Spinal cord (tissue), 10 donors: Measurements from ENCODE around the gene INHBC. TPM values are rescaled to one million over a fixed set of nuclear protein-coding genes. Genes with fewer than 3 reads are reported as not detected.

Source experiments
- DNase-seq, 6 donors: peaks; one replicate each; pipeline versions ENCODE4 v3.0.0 to v3.0.0-alpha.2; 2013 to 2015; ENCODE audit warnings: low spot score in 6 of 6, low read depth in 4 of 6
- H3K27ac ChIP-seq: one replicate; pipeline ENCODE4 v1.5.1; 2013; ENCODE audit warnings: low read depth, low read length, control low read depth
- H3K27me3 ChIP-seq: one replicate; pipeline ENCODE4 v1.6.1; 2013; ENCODE audit warnings: low read length; ENCODE audit not compliant: control insufficient read depth, insufficient read depth
- H3K36me3 ChIP-seq: one replicate; pipeline ENCODE4 v1.6.1; 2013; ENCODE audit warnings: low read length; ENCODE audit not compliant: control insufficient read depth, insufficient read depth
- H3K4me1 ChIP-seq: one replicate; pipeline ENCODE4 v1.6.1; 2013; ENCODE audit warnings: low read length; ENCODE audit not compliant: control insufficient read depth, insufficient read depth
- H3K4me3 ChIP-seq: one replicate; pipeline ENCODE4 v1.5.1; 2013; ENCODE audit warnings: low read depth, low read length, control low read depth
- H3K9me3 ChIP-seq: one replicate; pipeline ENCODE4 v1.6.1; 2013; ENCODE audit warnings: low read length; ENCODE audit not compliant: control insufficient read depth, insufficient read depth
- WGBS: methylation state at CpG from one replicate; pipeline ENCODE4 v1.1.5; 2013; ENCODE audit warnings: missing lambda C conversion rate; ENCODE audit not compliant: insufficient coverage; 5-methylcytosine and 5-hydroxymethylcytosine counted together
- polyA plus RNA-seq, 2 donors: library from polyadenylated mRNA; unstranded; fragments of 120-200 nt; gene quantifications; one replicate each; pipeline ENCODE4 v1.2.1, GENCODE V29; 2013; ENCODE audit not compliant: insufficient read length in 2 of 2
- total RNA-seq, 2 donors: library from RNA; depleted of rRNA in 1 of 2; stranded (reverse); fragments of 120-200 nt in 1 of 2; fragments of >200 nt in 1 of 2; gene quantifications; one replicate each; pipeline versions ENCODE4 v1.2.3 to v1.2.4, GENCODE V29; 2013 to 2014
- donor health status: healthy.

The INHBC gene
- total and polyA plus RNA-seq, 4 donors = 0.13 to 0.15 TPM; not detected in 2

- Histone ChIP-seq H3K27me3 (peaks cover 43% of the 10 kb centered on the region), H3K27ac (no peak overlapping the region)
- WGBS = 89% methylated on average over 3 of the region's 3 CpGs
These were observed 37.1 kb downstream of the INHBC start for GRCh38 chr12:57471661-57472060.

GRCh38 chr12:57472391-57472790 lies 37.8 kb downstream of the INHBC start:
- WGBS = 80% methylated on average over 1 of the region's 3 CpGs
- DNase-seq = no peak
- Histone ChIP-seq H3K4me1 (peaks cover 21% of the 10 kb centered on the region), H3K27ac (no peak overlapping the region), H3K9me3 (no peaks in the 10 kb centered on the region), H3K27me3 (peaks cover 50% of the 10 kb centered on the region), H3K36me3 (peaks cover 7% of the 10 kb centered on the region), H3K4me3 (no peak overlapping the region)

More at GRCh38 chr12:57471661-57472060, 37.1 kb downstream of the INHBC start:
- Histone ChIP-seq H3K9me3 (no peaks in the 10 kb centered on the region), H3K36me3 (peaks cover 7% of the 10 kb centered on the region), H3K4me1 (peaks cover 21% of the 10 kb centered on the region), H3K4me3 (no peak overlapping the region)
- DNase-seq = no peak

DNA sequence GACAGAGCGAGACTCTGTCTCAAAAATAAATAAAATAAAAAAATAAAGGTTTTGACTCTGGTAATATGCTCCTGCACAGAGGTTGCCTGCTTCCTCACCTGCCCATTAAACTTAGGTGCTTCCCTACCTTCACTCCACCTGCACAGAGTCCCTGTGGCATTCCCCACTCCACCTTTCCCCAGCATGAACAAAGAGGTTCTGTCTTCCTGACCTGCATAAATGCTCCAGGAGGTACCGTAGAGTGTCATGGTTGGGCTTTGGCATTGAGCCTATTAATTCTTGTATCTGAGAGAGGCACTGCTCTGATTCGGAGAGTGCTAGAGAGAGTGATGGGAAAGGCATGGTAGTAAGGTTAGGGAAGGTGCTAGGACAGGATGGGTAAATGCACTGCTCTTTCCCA lies 38.8 kb downstream of the INHBC start:
- no peak overlapping the region for H3K27ac ChIP-seq
- no peaks in the 10 kb centered on the region for H3K9me3 ChIP-seq
- H3K36me3 ChIP-seq = peaks cover 7% of the 10 kb centered on the region
- 71% methylated on average over 1 of the region's 3 CpGs for WGBS
- H3K4me1 ChIP-seq = peaks cover 21% of the 10 kb centered on the region
- DNase-seq = no peak
- peaks cover 58% of the 10 kb centered on the region for H3K27me3 ChIP-seq
- no peak overlapping the region for H3K4me3 ChIP-seq

GRCh38 chr12:57473886-57474285 lies 39.3 kb downstream of the INHBC start:
- no CpG with 5 or more reads among the region's 5 CpGs for WGBS
- peaks cover 63% of the 10 kb centered on the region for H3K27me3 ChIP-seq
- DNase-seq = no peak
- H3K4me3 ChIP-seq = no peak overlapping the region
- H3K4me1 ChIP-seq = peaks cover 21% of the 10 kb centered on the region
- no peaks in the 10 kb centered on the region for H3K9me3 ChIP-seq
- H3K27ac ChIP-seq = no peak overlapping the region
- peaks cover 7% of the 10 kb centered on the region for H3K36me3 ChIP-seq

DNA sequence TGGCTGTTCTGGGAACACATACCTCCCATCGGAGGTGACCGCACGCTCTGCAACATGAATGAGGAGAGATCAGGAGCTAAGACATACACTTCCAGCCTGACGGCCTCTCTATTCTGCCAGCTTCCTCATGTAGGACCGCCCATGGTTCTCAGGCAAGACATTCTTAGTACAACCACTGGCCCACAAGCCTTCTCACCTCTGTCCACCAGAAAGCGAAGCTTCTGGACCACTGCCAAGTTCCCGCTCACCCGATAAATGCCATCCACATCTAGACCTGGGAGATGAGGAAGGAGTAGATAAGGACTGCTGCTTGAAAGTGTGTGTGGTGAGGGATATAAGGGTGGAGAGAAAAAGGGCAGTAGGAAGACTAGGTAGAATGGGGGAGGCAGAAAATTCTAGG lies 39.8 kb downstream of the INHBC start:
- H3K27ac ChIP-seq = no peak overlapping the region
- peaks cover 21% of the 10 kb centered on the region for H3K4me1 ChIP-seq
- no peak overlapping the region for H3K4me3 ChIP-seq

GRCh38 chr12:57474862-57475261 lies 40.3 kb downstream of the INHBC start:
- Histone ChIP-seq H3K27ac (no peak overlapping the region), H3K27me3 (peaks cover 71% of the 10 kb centered on the region), H3K36me3 (peaks cover 7% of the 10 kb centered on the region), H3K9me3 (no peaks in the 10 kb centered on the region), H3K4me1 (peaks cover 21% of the 10 kb centered on the region), H3K4me3 (no peak overlapping the region)
- WGBS = 43% methylated on average over 6 of the region's 7 CpGs
- DNase-seq = no peak

More for the DNA sequence above, 39.8 kb downstream of the INHBC start:
- Histone ChIP-seq H3K27me3 (peaks cover 67% of the 10 kb centered on the region), H3K9me3 (no peaks in the 10 kb centered on the region), H3K36me3 (peaks cover 7% of the 10 kb centered on the region)
- no peak for DNase-seq
- WGBS = 85% methylated on average over 5 of the region's 8 CpGs

DNA sequence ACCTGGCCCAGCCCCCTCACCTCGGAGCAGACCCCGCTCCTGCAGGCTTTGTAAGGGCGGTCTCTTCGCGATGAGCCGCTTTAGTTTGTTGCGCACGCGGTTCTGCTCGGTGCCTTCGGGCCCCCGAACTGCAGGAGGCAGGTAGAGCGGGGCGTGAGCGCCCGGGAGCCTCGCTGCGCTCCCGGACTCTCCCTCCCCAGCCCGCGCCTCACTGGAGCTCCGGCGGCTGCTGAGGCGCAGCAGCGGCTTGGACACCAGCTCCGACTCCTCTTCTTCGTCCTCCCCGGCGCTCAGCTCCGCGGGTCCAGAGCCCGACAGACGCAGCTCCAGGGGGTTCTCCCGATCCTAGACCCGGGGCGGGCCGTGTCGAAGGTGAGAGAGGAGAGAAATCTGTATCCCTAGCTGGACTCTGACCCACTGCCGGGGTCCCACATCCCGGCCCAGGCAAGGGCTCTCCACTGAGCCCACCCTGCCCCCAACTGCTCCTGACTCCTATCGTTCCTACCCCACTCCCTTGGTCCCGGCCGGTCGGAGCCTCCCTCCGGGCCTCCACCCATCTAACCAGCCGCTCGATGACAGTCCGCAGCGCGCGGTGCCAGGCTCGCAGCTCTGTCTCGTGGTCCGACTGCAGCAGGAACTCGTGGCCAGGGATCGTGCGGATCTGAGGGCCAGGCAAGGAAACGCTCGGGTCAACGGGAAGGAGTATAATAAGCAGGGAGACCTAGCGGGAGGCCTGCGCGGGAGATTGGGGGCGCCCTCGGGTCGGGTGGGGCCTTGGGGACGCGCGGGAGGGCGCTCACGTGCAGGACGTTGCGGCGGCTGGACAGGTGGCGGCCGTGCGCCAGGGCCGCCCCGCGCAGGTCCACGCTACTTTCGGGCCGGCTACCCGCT lies 40.9 kb downstream of the INHBC start:
- H3K4me1 ChIP-seq = peaks cover 21% of the 10 kb centered on the region
- DNase-seq = peak in 2 of 6 donors; percentile 24 to 36
- peak overlapping the region; percentile 21 for H3K4me3 ChIP-seq
- no peak overlapping the region for H3K27ac ChIP-seq
- peaks cover 3% of the 10 kb centered on the region for H3K36me3 ChIP-seq
- H3K27me3 ChIP-seq = peaks cover 76% of the 10 kb centered on the region
- no peaks in the 10 kb centered on the region for H3K9me3 ChIP-seq
- WGBS = 1% methylated on average over 83 of the region's 84 CpGs

DNA sequence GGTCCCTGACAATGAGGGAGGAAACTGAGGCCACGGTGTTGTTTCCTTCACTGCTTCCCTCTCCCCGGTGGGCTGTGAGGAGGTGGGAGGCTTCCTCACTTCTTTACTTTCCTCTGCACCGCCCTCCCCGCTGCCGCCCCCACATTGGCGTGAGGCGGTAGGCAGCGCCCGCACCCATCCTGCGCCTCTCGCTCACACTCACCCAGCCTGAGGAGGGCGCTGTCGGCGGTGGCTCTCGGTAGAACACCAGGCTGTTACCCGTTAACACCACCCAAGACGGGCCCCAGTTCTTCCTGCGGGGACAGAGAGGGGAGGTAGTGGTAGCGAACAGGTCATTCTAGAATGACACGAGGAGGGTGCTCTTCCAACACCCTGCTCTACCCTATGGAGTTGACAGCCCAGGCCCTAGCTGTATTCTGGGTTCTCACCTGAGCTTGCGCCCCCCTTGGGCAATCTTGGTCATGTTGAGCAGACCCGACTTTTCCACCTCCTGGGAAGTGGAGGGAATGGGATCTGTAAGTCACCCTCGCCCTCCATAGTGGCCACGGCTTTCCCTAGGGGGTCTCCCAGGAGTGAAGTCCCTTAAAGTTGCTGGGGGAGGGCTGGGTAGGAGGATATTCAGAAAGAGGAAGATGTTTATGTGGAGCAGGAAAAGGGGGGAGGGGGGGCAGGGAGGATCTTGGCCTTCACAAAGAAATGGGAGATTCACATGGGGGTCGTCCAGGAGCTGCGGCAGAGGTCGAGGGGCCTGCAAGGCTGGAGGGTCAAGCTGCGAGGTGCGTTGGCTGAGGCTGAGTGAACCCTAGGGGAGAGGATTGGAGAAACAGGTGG lies 41.8 kb downstream of the INHBC start:
- DNase-seq = no peak
- Histone ChIP-seq H3K36me3 (no peaks in the 10 kb centered on the region), H3K9me3 (no peaks in the 10 kb centered on the region), H3K27ac (no peak overlapping the region), H3K4me1 (peaks cover 21% of the 10 kb centered on the region), H3K4me3 (no peak overlapping the region), H3K27me3 (peaks cover 76% of the 10 kb centered on the region)
- 38% methylated on average over 11 of the region's 29 CpGs for WGBS

- no peak for DNase-seq
- 76% methylated on average over 15 of the region's 15 CpGs for WGBS
- H3K4me1 ChIP-seq = peaks cover 21% of the 10 kb centered on the region
- H3K27me3 ChIP-seq = peaks cover 72% of the 10 kb centered on the region
- H3K27ac ChIP-seq = no peak overlapping the region
- no peak overlapping the region for H3K4me3 ChIP-seq
- no peaks in the 10 kb centered on the region for H3K36me3 ChIP-seq
- no peaks in the 10 kb centered on the region for H3K9me3 ChIP-seq
These were observed 42.6 kb downstream of the INHBC start for GRCh38 chr12:57476993-57477709.
